CD14-positive monocyte (primary cell): ENCODE data around the gene HOXA2. TPM values are rescaled to one million over a fixed set of nuclear protein-coding genes. Genes with fewer than 3 reads are reported as not detected.

Source experiments
- DNase-seq, 3 donors: peaks; one replicate each; pipeline ENCODE4 v3.0.0-alpha.2; 2011 to 2022
- H2AFZ ChIP-seq: 2 replicates; pipeline ENCODE4 v1.6.0; 2012; ENCODE audit warnings: mild to moderate bottlenecking, low read depth, low read length, inconsistent platforms; ENCODE audit not compliant: insufficient read depth, poor library complexity, severe bottlenecking
- H3K27ac ChIP-seq, 2 donors: 1 replicate in 1 of 2; 2 replicates in 1 of 2; pipeline ENCODE4 v1.5.1; 2012 to 2013; ENCODE audit warnings: low read length in 2 of 2, control low read depth in 1 of 2, inconsistent platforms in 1 of 2, low read depth in 1 of 2, mild to moderate bottlenecking in 1 of 2
- H3K27me3 ChIP-seq, 2 donors: one replicate each; pipeline versions ENCODE4 v1.6.0 to v1.6.1; 2011 to 2013; ENCODE audit warnings: low read length in 2 of 2; ENCODE audit not compliant: control insufficient read depth in 2 of 2, insufficient read depth in 2 of 2
- H3K36me3 ChIP-seq, 2 donors: replicated peaks in 1 of 2; 1 replicate in 1 of 2; 2 replicates in 1 of 2; pipeline versions ENCODE4 v1.5.1 to v1.6.1; 2012 to 2013; ENCODE audit warnings: low read length in 2 of 2, control low read depth in 1 of 2, inconsistent platforms in 1 of 2, mild to moderate bottlenecking in 1 of 2; ENCODE audit not compliant: insufficient read depth in 2 of 2, control insufficient read depth in 1 of 2
- H3K4me1 ChIP-seq, 2 donors: 1 replicate in 1 of 2; 2 replicates in 1 of 2; pipeline versions ENCODE4 v1.5.1 to v1.6.1; 2012 to 2013; ENCODE audit warnings: low read length in 2 of 2, control low read depth in 1 of 2, inconsistent platforms in 1 of 2, mild to moderate bottlenecking in 1 of 2, moderate library complexity in 1 of 2; ENCODE audit not compliant: insufficient read depth in 2 of 2, control insufficient read depth in 1 of 2
- H3K4me2 ChIP-seq: replicated peaks from 2 replicates; pipeline ENCODE3; 2012; ENCODE audit warnings: low read length, moderate library complexity, mild to moderate bottlenecking; ENCODE audit not compliant: poor library complexity, severe bottlenecking; ENCODE audit errors: extremely low read depth
- H3K4me3 ChIP-seq, 3 experiments: fragments of 200-600 bp in 1 of 3; sonication (generic) in 1 of 3; replicated peaks in 1 of 3; 1 replicate in 2 of 3; 2 replicates in 1 of 3; pipeline ENCODE4 v1.5.1; 2011 to 2013; ENCODE audit warnings: low read length in 3 of 3, mild to moderate bottlenecking in 3 of 3, control low read depth in 2 of 3, low read depth in 2 of 3, inconsistent platforms in 1 of 3, moderate library complexity in 1 of 3
- H3K79me2 ChIP-seq: 2 replicates; pipeline ENCODE4 v1.6.0; 2012; ENCODE audit warnings: mild to moderate bottlenecking, control low read depth, inconsistent platforms, low read length, moderate library complexity; ENCODE audit not compliant: insufficient read depth
- H3K9ac ChIP-seq: 2 replicates; pipeline ENCODE4 v1.6.0; 2017; ENCODE audit warnings: low read length, mild to moderate bottlenecking; ENCODE audit not compliant: insufficient read depth, poor library complexity, severe bottlenecking
- H3K9me3 ChIP-seq, 2 donors: replicated peaks in 1 of 2; 1 replicate in 1 of 2; 2 replicates in 1 of 2; pipeline versions ENCODE4 v1.5.1 to v1.6.1; 2012 to 2013; ENCODE audit warnings: low read length in 2 of 2, control low read depth in 1 of 2; ENCODE audit not compliant: control insufficient read depth in 1 of 2, insufficient read depth in 1 of 2
- H4K20me1 ChIP-seq: 2 replicates; pipeline ENCODE4 v1.6.0; 2012; ENCODE audit warnings: mild to moderate bottlenecking, low read length, control low read depth, moderate library complexity; ENCODE audit not compliant: insufficient read depth
- H3K27ac Mint-ChIP-seq, 7 donors: one replicate each; pipeline ENCODE4 v1.8.0; 2020; ENCODE audit warnings: mild to moderate bottlenecking in 7 of 7, mixed read lengths in 7 of 7, moderate library complexity in 6 of 7, inconsistent platforms in 2 of 7
- H3K27me3 Mint-ChIP-seq, 3 donors: one replicate each; pipeline ENCODE4 v1.8.0; 2021 to 2022; ENCODE audit warnings: low read depth in 3 of 3, mild to moderate bottlenecking in 3 of 3, mixed read lengths in 3 of 3, moderate library complexity in 3 of 3, inconsistent platforms in 1 of 3
- H3K36me3 Mint-ChIP-seq, 2 donors: one replicate each; pipeline ENCODE4 v1.8.0; 2020; ENCODE audit warnings: mixed read lengths in 2 of 2, inconsistent platforms in 1 of 2, mild to moderate bottlenecking in 1 of 2
- H3K4me1 Mint-ChIP-seq: one replicate; pipeline ENCODE4 v1.8.0; 2020; ENCODE audit warnings: mild to moderate bottlenecking, mixed read lengths
- H3K4me3 Mint-ChIP-seq, 2 donors: one replicate each; pipeline ENCODE4 v1.8.0; 2020; ENCODE audit warnings: mild to moderate bottlenecking in 2 of 2, mixed read lengths in 2 of 2, moderate library complexity in 1 of 2
- H3K9me3 Mint-ChIP-seq, 7 donors: one replicate each; pipeline ENCODE4 v1.8.0; 2020 to 2022; ENCODE audit warnings: mixed read lengths in 7 of 7, mild to moderate bottlenecking in 6 of 7, moderate library complexity in 6 of 7, inconsistent platforms in 2 of 7
- WGBS: methylation state at CpG from one replicate; pipeline ENCODE4 v1.1.5; 2013; ENCODE audit warnings: missing lambda C conversion rate; ENCODE audit not compliant: insufficient coverage; 5-methylcytosine and 5-hydroxymethylcytosine counted together
- intact Hi-C, 2 donors: fragments of 100-400 bp; cut with micrococcal nuclease; formaldehyde crosslinking; loops; one replicate each; pipeline versions ENCODE4 v1.15.0 to v1.15.1; 2023
- polyA plus RNA-seq, 3 donors: library from polyadenylated mRNA; depleted of rRNA in 1 of 3; unstranded in 2 of 3; stranded (reverse) in 1 of 3; fragments of 300-500 nt in 2 of 3; fragments of >200 nt in 1 of 3; fragmentation: Illumina TruSeq in 2 of 3; gene quantifications; 1 replicate in 2 of 3; 2 replicates in 1 of 3; pipeline ENCODE4 v1.2.3, GENCODE V29; 2012 to 2021
- TF ChIP-seq, protein P1 (sequence below): fragments of 200-600 bp; IDR thresholded peaks from one replicate; pipeline ENCODE4 v1.8.0; 2022; ENCODE audit warnings: antibody characterized with exemption, mild to moderate bottlenecking

The HOXA2 gene
- polyA plus RNA-seq, 3 donors, result not detected

DNA sequence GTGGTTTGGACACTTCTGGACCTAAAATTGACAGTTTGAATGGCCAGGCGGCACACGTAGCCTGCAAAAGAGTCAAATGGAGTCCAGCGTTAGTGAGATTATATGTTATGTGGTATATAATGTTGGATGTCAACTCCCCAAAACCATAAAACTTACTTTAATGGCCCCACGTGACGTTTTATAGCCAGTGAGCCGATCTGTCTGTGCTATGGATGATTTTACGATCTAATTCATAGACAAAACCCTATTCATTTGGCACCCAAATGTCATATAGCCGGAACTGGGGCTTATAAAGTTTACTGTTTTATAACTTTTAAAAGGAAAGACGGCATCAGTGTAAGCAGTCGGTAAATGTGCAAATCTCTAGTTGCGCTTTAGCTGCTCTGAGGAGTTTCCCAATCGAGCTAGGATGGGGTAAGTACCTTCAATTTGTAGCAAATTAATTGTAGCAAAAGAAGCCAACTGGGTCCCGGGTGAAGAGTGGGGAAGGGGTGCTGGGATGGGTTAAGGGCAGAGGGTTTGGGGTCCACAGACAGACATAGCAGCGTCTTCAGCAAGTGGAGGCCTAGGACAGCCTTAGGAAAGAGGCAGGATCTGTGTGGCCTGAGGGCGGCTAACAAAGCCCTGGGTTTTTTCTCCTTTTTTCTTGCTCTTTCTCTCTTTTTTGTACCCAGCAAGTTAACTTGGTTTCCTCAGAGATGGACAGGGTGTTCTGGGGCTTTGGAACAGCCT, 37.8 kb upstream of the HOXA2 start:
- peaks cover 4 to 16% of the 10 kb centered on the region in 2 donors for H3K9me3 ChIP-seq
- H3K79me2 ChIP-seq, result no peaks in the 10 kb centered on the region
- no peak overlapping the region for H2AFZ ChIP-seq
- intact Hi-C loops, result loop anchor here in 1 of 2 donors (5.0 kb wide), 1 partner anchor 278 kb away; the partner anchor contains the start of gene SKAP2
- H4K20me1 ChIP-seq, result no peaks in the 10 kb centered on the region
- 93% methylated on average over 6 of the region's 15 CpGs for WGBS
- no peak overlapping the region for H3K9ac ChIP-seq
- no peak overlapping the region for H3K27ac ChIP-seq
- Mint-ChIP-seq H3K27ac (no peak overlapping the region), H3K4me3 (no peak overlapping the region), H3K9me3 (peaks cover 6 to 29% (median 19%) of the 10 kb centered on the region in 7 donors), H3K4me1 (peaks cover 24% of the 10 kb centered on the region), H3K36me3 (peaks cover 0 to 2% of the 10 kb centered on the region in 2 donors), H3K27me3 (peaks cover 26 to 50% (median 33%) of the 10 kb centered on the region in 3 donors)
- H3K27me3 ChIP-seq, result peaks cover 12 to 50% of the 10 kb centered on the region in 2 donors
- no peak overlapping the region for H3K4me2 ChIP-seq
- TF ChIP-seq, protein P1, sequence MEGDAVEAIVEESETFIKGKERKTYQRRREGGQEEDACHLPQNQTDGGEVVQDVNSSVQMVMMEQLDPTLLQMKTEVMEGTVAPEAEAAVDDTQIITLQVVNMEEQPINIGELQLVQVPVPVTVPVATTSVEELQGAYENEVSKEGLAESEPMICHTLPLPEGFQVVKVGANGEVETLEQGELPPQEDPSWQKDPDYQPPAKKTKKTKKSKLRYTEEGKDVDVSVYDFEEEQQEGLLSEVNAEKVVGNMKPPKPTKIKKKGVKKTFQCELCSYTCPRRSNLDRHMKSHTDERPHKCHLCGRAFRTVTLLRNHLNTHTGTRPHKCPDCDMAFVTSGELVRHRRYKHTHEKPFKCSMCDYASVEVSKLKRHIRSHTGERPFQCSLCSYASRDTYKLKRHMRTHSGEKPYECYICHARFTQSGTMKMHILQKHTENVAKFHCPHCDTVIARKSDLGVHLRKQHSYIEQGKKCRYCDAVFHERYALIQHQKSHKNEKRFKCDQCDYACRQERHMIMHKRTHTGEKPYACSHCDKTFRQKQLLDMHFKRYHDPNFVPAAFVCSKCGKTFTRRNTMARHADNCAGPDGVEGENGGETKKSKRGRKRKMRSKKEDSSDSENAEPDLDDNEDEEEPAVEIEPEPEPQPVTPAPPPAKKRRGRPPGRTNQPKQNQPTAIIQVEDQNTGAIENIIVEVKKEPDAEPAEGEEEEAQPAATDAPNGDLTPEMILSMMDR, result no peak
- H3K4me1 ChIP-seq, result peaks cover 10 to 16% of the 10 kb centered on the region in 2 donors
- DNase-seq, result no peak
- no peak overlapping the region for H3K4me3 ChIP-seq
- H3K36me3 ChIP-seq, result no peaks in the 10 kb centered on the region

GRCh38 chr7:27139334-27140125, 37.0 kb upstream of the HOXA2 start:
- Mint-ChIP-seq H3K27ac (no peak overlapping the region), H3K4me3 (no peak overlapping the region), H3K9me3 (peaks cover 3 to 22% (median 14%) of the 10 kb centered on the region in 7 donors), H3K4me1 (peaks cover 27% of the 10 kb centered on the region), H3K27me3 (peaks cover 20 to 46% (median 26%) of the 10 kb centered on the region in 3 donors), H3K36me3 (peaks cover 0 to 2% of the 10 kb centered on the region in 2 donors)
- H3K4me1 ChIP-seq, result peaks cover 14 to 23% of the 10 kb centered on the region in 2 donors
- DNase-seq, result no peak
- no peak overlapping the region for H2AFZ ChIP-seq
- H4K20me1 ChIP-seq, result no peaks in the 10 kb centered on the region
- intact Hi-C loops, result loop anchor here in 1 of 2 donors (5.0 kb wide), 1 partner anchor 277 kb away; the partner anchor contains the start of gene SKAP2
- H3K9ac ChIP-seq, result no peak overlapping the region
- TF ChIP-seq, protein P1, result no peak
- 95% methylated on average over 53 of the region's 53 CpGs for WGBS
- H3K79me2 ChIP-seq, result no peaks in the 10 kb centered on the region
- peaks cover 4 to 8% of the 10 kb centered on the region in 2 donors for H3K9me3 ChIP-seq
- H3K4me2 ChIP-seq, result no peak overlapping the region
- H3K27ac ChIP-seq, result no peak overlapping the region
- H3K4me3 ChIP-seq, result no peak overlapping the region
- no peaks in the 10 kb centered on the region for H3K36me3 ChIP-seq
- peaks cover 12 to 43% of the 10 kb centered on the region in 2 donors for H3K27me3 ChIP-seq
